MV-4-11 (cell line): ENCODE data around the gene GALNT9.

Experiments used
- DNase-seq: peaks from one replicate; lab custom pipeline; 2025; lab: John Stamatoyannopoulos, UW

Gene GALNT9

GRCh38 chr12:132181570-132182200 lies 147.7 kb downstream of the GALNT9 start:
- DNase-seq = no peak

GRCh38 chr12:132180648-132181546 lies 148.5 kb downstream of the GALNT9 start:
- no peak for DNase-seq

DNA sequence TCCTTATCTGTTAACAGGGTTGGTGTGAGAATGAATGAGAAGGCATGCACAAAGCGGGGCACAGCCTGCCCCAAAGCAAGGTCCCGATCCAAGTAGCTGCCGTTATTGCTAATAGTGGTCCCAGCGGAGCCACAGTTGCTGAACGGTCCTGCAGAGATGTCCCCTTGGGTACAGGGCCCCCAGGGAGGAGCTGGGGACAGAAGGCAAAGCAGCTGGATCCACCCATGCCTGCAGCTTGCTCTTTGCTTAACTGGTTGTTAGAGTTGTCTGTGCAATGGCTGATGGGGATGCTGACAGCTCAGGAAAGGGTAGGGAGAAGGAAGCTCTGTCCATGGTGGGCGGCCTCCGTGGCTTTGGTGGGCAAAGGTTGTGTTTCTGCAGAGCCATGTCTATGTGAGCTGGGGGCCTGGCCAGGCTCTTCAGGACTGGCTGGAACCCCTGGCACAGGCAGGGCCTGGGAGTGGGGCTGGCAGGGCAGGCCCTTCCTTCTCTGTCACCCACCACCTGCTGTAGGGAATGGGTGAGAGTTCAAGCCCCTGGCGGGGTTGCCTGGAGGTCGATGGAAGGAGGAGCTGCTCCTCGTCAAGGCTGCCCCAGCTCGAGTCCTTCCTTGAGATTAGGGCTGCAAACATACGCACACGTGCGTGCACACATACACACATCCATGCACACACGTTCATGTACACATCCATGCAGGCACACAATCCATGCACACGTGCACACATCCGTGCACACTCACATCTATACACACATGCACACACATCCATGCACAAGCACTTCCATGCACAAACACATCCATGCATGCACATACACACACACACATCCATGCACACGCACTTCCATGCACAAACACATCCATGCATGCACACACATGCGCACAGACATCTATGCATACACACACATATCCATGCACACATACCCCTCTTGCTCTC lies 149.7 kb downstream of the GALNT9 start:
- no peak for DNase-seq

- DNase-seq = no peak
These were observed 150.5 kb downstream of the GALNT9 start for GRCh38 chr12:132178801-132179401.

GRCh38 chr12:132178316-132178715 lies 151.1 kb downstream of the GALNT9 start:
- DNase-seq = peak; percentile 60

DNA sequence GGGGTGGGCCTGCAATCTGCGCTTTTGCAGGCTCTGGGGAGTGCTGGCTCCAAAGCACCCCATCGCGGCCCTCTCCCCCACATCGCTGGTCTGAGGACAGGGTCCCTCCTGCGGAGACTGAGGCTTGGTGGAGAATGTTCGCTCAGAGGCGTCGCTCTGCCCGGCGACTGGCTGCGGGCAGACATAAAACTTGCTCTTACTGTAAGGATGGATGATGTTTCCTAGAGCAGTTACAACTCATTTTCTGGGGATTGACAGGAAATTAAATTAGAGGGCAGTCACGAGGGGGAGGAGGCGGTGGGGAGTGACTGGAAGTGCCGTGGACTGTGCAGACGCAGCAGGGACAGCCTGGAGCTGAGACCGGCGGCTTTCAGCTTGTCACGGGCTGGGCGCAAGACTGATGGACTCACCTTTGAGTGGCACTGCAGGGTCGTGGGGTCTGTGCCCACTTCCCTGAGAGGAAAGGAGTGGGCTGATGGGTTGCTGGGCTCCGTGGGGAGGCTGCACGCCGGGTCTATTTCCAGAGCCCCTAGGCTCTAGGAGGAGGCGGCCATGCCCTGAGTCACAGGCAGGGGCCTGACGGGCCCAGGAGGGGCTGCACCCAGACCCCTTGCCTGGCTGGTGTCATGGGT lies 152.4 kb downstream of the GALNT9 start:
- no peak for DNase-seq

DNA sequence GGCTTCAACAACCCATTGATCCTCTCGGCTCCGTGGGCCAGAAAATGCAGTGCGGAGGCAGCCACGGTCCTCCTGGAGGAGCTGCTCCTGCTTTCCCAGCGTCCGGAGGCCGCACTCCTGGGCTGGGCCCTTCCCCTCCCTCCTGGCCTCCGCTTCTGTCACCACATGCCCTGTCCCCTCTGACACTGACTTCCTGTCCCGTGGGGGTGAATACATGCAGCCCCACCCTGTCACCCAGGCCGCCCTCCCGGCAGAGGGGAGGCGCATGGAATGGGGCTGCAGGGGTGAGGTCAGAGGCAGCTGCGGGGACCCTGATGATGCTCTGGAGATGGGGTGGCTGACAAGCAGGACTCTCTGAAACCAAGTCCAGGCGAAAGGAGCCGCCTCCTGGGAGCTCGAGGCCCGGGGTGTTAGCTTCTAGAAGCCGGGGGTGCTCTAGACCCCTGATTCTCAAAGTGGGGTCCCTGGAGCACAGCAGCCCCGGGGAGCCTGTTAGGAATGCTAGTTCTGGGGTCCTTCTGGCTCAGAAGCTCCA lies 152.9 kb downstream of the GALNT9 start:
- no peak for DNase-seq

DNA sequence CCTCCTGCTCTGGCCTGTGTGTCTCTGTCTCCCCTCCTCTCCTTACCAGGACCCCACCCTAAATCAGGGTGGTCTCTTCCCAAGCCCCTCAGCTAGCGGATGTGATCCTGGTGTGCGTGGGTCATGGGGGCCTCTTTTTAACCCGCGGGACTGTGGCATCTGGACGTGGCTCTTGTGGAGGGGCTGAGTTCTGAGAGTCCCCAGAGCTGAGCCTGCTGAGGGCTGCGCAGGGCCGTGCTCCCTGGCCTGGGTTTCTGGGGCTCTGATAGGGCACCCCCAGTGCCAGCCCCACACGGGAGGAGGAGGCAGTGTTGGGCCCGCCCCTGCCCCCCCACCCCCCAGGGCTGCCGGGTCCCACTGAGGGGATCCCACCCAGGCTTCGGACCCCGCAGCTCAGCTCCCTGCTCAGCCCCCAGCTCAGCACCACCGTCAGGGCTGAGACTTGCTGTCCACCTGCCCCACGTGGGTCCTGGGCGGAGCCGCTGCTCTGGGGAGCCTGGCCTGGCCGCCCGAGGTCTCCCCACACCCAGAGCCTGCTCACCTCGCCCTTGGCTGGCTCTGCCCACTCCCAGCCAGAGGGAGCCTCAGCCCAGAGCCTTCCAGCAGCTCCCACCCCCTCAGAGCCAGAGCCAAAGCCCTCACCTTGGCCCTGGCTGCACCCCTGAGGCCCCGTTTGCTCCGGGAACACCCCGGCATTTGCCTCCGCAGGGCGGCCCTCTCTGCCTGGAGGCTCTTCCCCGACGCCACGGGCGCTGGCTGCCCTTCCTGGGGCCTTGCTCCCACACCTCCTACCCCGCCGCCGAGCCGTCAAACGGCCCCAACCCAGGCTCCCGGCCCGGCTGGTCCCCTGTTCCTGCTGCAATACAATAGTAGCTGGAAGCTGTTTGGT lies 153.6 kb downstream of the GALNT9 start:
- DNase-seq = no peak

GRCh38 chr12:132174839-132175490 lies 154.4 kb downstream of the GALNT9 start:
- no peak for DNase-seq

DNA sequence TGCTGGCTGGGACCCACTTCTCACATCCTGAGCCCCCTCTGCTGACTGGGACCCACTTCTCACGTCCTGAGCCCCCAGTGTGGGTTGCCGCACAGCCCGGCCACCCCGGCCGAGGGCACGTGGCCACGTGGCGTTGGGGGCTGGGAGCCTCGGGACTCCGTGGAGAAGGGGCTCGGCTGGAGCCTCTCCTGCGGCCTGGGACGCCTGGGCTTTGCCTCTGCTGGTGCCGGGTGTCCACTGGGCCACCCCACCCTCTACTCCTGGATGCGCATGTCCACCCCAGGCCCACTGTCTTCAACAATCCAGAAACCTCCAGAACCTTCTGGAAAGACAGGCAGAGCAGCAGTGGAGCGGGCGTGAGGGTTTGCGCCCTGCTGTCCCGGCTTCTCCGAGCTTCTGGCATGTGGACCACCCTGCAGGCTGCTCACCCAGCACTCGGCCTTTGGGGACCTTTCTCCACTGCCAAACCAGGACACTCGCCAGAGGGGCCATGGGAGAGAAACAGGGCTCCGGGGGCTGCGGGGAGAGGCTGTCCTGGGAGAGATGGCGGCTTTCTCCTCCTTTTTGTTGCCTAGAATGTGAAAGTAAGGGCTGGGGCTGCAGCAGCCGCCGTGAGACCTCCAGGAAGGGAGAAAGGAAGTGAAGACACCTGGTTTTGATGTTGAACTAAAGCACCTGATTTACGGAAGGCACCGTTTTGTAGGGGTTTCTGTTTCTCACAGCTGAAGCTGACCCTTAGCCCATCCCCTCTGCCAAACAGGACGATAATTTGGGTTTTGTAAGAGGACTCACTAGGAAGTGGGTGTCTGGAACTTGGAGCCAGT lies 155.2 kb downstream of the GALNT9 start:
- no peak for DNase-seq

DNA sequence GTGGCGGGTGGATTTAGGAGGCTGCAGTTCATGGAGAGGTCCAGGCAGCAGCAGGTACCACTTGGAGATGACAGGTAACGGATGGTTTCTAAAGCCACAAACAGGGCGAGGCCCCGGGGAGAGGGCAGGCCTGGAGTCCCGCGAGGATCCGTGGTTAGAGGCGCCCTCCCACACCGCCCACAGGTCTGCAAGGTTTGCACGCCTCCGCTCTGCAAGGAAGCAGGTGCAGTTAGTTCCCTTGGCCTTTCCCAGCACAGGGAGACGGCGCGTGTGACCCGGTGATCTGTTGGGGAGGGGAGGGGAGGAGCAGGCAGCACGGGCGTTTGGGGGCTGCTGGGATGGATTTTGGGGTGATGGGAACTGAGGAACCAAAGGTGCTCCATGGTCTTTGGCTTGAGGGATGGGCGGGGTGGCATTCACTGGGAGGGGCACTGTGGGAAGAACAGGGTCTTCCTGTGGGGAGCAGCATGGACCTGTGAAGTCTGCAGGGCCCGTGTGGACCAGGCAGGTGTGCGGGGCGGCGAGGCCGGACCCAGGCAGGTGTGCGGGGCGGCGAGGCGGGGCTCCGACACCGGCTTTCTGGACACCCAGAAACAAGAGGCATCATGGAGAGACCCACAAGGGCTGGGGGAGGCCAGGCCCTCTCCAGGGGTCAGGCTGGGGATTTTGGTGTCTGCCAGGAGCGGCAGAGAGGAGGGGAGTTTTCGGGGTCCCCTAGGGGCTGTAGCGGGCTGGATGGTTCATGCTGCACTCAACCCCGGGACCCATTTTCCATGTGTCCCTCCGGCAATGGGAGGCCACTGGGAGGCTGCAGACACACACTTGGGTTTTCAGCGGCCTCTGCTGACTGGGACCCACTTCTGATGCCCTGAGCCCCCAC lies 156.0 kb downstream of the GALNT9 start:
- DNase-seq = no peak

DNA sequence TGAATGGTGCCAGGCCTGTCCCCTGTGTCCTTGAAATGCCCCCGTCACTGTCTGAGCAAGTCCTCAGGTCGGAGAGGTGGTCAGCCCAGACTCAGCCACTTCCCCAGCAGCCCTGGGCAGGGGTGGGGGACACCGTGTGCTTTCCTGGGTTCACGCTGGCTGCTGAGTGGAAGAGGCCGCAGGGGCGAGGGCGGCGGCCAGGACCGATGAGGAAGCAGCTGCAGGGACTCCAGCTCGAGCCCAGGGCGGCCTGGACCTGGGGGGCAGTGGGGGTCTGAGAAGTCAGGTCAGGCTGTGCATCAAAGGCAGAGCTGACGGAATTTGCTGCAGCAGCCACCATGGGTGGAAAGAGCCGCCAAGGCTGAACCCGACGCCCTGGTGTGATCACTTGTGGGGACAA lies 156.8 kb downstream of the GALNT9 start:
- DNase-seq = no peak

- DNase-seq = no peak
These were observed 157.3 kb downstream of the GALNT9 start for GRCh38 chr12:132171968-132172521.

DNA sequence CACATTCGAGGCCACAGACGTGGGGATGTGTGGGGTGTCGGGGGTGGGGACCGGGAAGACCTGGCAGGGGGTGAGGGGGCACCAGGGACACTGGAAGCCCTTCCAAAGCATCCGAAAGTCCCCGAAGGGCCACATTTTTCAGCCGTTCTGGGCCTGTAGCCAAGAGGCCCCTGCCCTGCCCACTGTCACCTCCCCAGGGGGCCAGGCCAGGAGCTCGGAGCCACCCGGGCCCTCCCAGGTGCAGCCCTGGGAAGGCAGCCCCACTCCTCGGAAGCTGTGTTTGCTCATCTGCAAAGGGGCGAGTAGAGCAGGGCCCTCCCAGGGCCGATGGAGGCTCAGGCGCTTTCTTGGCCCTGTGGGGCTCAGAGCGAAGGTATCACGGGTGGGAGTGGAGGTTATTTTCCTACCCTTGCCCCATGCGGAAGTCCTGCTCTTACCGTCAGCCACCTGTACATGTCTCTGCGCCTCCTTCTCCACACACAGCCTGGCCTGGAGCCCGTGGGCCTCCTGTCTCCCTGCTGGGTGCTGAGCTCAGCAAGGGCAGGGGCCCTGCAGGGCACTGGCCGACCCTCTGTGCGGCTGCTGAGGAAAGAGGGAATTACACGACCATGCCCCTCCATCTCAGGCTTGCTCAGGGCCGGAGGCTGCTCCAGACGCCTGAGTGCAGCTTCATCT lies 158.0 kb downstream of the GALNT9 start:
- no peak for DNase-seq

DNA sequence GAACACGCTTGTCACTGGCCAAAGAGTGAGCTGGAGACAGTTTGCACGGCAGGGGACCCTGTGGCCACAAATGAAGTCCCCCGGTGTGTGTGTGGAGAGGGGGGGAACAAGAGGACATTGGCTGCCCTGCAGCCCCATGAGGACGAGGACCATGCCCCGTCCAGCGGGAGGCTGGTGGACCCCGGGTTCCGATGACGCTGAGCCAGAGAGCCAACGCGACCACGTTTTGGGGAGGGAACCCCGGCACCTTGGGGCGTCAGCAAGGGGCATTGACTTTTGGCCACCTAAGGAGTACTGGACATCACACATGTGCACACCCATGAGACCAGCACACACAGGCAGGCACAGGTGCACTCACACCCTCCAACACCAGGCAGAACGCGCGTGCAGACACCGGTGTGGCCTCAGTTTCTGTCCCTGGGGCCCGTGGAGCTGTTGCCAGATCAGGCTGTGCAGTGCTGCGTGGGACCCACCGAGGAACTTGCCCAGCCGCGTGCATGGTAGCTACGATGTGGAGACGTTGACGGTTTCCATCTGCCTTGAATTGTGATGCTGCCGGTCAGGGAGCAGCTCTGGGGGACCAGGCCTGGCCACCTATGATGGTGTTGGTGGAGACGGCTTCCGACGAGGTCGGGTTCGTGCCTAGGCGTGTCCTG lies 158.6 kb downstream of the GALNT9 start:
- DNase-seq = no peak

DNA sequence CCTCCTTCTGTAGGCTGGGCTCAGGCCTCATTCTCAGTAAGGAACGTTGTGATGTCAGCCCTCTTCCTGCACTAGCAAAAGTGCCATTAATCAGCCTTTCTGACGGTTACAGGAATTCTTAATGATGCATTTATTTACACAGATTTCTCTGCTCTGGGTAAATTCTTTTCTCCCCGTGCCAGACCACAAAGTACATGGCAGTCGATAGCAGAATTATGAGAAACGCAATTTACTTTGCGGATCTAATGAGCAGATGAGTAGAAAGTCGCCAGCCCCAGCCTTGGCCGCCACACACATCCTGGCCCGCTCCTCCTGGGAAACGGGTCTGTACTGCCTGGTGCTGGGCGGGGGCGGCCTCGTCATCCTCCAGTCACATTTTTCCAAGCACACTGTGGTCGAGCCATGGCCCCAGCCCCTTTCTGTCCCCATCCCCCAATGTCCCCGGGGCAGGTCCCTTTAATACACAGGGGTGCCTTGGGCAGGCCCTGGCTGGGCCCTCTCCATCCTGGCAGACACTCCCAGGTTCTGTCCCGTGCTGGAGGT lies 159.2 kb downstream of the GALNT9 start:
- no peak for DNase-seq
